ENCODE measurements around the gene TRAPPC11.

Gene TRAPPC11

GRCh38 chr4:183728223-183729068 lies 69.4 kb downstream of the TRAPPC11 start:
- Histone ChIP-seq H3K18ac (ENCODE audit: low read length) (no peak overlapping the region), H2AFZ (ENCODE audit: low read length) (peak overlapping the region; percentile 32), H3K14ac (ENCODE audit: low read length) (no peak overlapping the region), H4K91ac (ENCODE audit: low read depth, low read length, poor library complexity) (no peak overlapping the region), H3K9me3 (replicated peaks in 1 of 2; ENCODE audit: control insufficient read depth in 2 of 2, insufficient read depth in 1 of 2, low read depth in 1 of 2, low read length in 2 of 2) (no peaks in the 10 kb centered on the region), H2BK15ac (ENCODE audit: low read length) (no peak overlapping the region), H2BK12ac (ENCODE audit: low read length) (no peak overlapping the region), H3K4me2 (ENCODE audit: insufficient read depth, low read length, poor library complexity, severe bottlenecking) (no peak overlapping the region), H4K8ac (ENCODE audit: low read depth, low read length) (no peak overlapping the region), H3K79me1 (ENCODE audit: low read depth, low read length) (peaks cover 3% of the 10 kb centered on the region), H3K4me1 (ENCODE audit: control insufficient read depth in 2 of 2, insufficient read depth in 1 of 2, low read depth in 1 of 2, low read length in 2 of 2) (no peaks in the 10 kb centered on the region), H3K4ac (ENCODE audit: low read length) (no peak overlapping the region), H2BK5ac (ENCODE audit: low read length) (no peak overlapping the region), H3K36me3 (replicated peaks in 1 of 2; ENCODE audit: control insufficient read depth in 2 of 2, insufficient read depth in 2 of 2, low read length in 2 of 2) (no peaks in the 10 kb centered on the region), H2BK120ac (ENCODE audit: low read depth, low read length) (no peak overlapping the region), H3K27ac (replicated peaks; ENCODE audit: low read length) (no peak overlapping the region), H3K23ac (ENCODE audit: low read depth, low read length, poor library complexity) (no peak overlapping the region), H3K27me3 (ENCODE audit: control insufficient read depth in 3 of 3, insufficient read depth in 3 of 3, low read depth in 1 of 3, low read length in 3 of 3) (peaks cover 0 to 29% (median 2%) of the 10 kb centered on the region in 3 experiments), H2AK5ac (ENCODE audit: low read depth, low read length) (no peak overlapping the region), H3K4me3 (ENCODE audit: low read length in 2 of 2) (no peak overlapping the region), H3K9ac (ENCODE audit: low read depth, low read length, poor library complexity) (no peak overlapping the region)
- WGBS, 2 donors (ENCODE audit: extremely low coverage in 2 of 2, insufficient read length in 2 of 2, insufficient replicate concordance in 1 of 2): no CpG with 5 or more reads among the region's 22 CpGs
- no peak for DNase-seq (ENCODE audit: low spot score)

- H3K9me3 ChIP-seq (replicated peaks in 1 of 2; ENCODE audit: control insufficient read depth in 2 of 2, insufficient read depth in 1 of 2, low read depth in 1 of 2, low read length in 2 of 2): no peaks in the 10 kb centered on the region
- H3K14ac ChIP-seq (ENCODE audit: low read length): no peak overlapping the region
- no CpG with 5 or more reads among the region's 5 CpGs for whole genome bisulfite sequencing, 2 donors (ENCODE audit: extremely low coverage in 2 of 2, insufficient read length in 2 of 2, insufficient replicate concordance in 1 of 2)
- H2AK5ac ChIP-seq (ENCODE audit: low read depth, low read length): no peak overlapping the region
- no peak overlapping the region for H2BK12ac ChIP-seq (ENCODE audit: low read length)
- H3K23ac ChIP-seq (ENCODE audit: low read depth, low read length, poor library complexity): no peak overlapping the region
- peaks cover 0 to 24% (median 2%) of the 10 kb centered on the region in 3 experiments for H3K27me3 ChIP-seq (ENCODE audit: control insufficient read depth in 3 of 3, insufficient read depth in 3 of 3, low read depth in 1 of 3, low read length in 3 of 3)
- no peak overlapping the region for H2BK120ac ChIP-seq (ENCODE audit: low read depth, low read length)
- H3K18ac ChIP-seq (ENCODE audit: low read length): no peak overlapping the region
- no peak overlapping the region for H3K4ac ChIP-seq (ENCODE audit: low read length)
- H2BK15ac ChIP-seq (ENCODE audit: low read length): no peak overlapping the region
- no peak for DNase-seq (ENCODE audit: low spot score)
- H3K79me1 ChIP-seq (ENCODE audit: low read depth, low read length): peaks cover 3% of the 10 kb centered on the region
- no peak overlapping the region for H2AFZ ChIP-seq (ENCODE audit: low read length)
- H3K27ac ChIP-seq (replicated peaks; ENCODE audit: low read length): no peak overlapping the region
- no peak overlapping the region for H3K9ac ChIP-seq (ENCODE audit: low read depth, low read length, poor library complexity)
- no peak overlapping the region for H4K8ac ChIP-seq (ENCODE audit: low read depth, low read length)
- H3K4me3 ChIP-seq (ENCODE audit: low read length in 2 of 2): no peak overlapping the region
- H3K4me1 ChIP-seq (ENCODE audit: control insufficient read depth in 2 of 2, insufficient read depth in 1 of 2, low read depth in 1 of 2, low read length in 2 of 2): no peaks in the 10 kb centered on the region
- H3K4me2 ChIP-seq (ENCODE audit: insufficient read depth, low read length, poor library complexity, severe bottlenecking): no peak overlapping the region
- H3K36me3 ChIP-seq (replicated peaks in 1 of 2; ENCODE audit: control insufficient read depth in 2 of 2, insufficient read depth in 2 of 2, low read length in 2 of 2): no peaks in the 10 kb centered on the region
- no peak overlapping the region for H4K91ac ChIP-seq (ENCODE audit: low read depth, low read length, poor library complexity)
- H2BK5ac ChIP-seq (ENCODE audit: low read length): no peak overlapping the region
Observed at GRCh38 chr4:183729069-183729406, 69.9 kb downstream of the TRAPPC11 start.

DNA sequence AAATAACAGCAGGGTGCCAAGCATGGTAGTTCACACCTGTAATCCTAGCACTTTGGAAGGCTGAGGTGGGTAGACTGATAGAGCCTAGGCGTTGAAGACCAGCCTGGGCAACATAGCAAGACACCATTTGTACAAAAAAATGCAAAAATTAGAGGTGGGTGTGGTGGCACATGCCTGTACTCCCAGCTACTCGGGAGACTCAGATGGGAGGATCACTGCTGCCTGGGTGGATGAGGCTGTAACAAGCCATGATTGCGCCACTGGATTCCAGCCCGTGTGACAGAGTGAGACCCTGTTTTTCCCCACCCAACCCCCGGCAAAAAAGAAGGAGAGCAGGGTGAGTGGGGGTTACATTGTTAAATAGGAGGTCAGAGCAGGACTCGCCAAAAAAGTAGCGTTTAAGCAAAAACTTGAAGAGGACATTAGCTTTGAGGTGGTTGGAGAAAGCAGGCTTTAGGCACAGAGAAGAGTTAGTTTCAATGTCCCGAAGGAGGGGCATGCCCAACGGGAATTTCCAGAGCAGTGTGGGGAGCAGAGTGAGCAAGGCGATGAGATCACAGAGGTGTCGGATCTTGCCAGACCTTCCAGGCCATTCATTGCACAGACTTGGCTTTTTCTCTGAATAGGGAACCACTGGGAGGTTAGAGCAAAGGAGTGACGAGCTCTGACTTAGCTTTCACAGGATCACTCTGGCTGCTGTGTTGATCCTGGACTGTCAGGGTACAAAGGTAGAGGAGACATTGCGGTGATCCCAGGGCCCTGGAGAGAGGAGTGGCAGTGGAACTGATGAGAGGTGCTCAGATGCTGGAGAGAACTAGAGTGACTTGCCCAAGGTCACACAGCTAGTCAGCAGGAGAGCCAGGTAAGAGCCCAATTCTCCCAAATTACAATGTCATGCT lies 70.6 kb downstream of the TRAPPC11 start:
- Histone ChIP-seq H3K27ac (replicated peaks; ENCODE audit: low read length) (no peak overlapping the region), H2BK120ac (ENCODE audit: low read depth, low read length) (no peak overlapping the region), H3K4me2 (ENCODE audit: insufficient read depth, low read length, poor library complexity, severe bottlenecking) (no peak overlapping the region), H3K79me1 (ENCODE audit: low read depth, low read length) (peaks cover 3% of the 10 kb centered on the region), H2AFZ (ENCODE audit: low read length) (no peak overlapping the region), H2BK5ac (ENCODE audit: low read length) (no peak overlapping the region), H4K91ac (ENCODE audit: low read depth, low read length, poor library complexity) (no peak overlapping the region), H3K4me3 (ENCODE audit: low read length in 2 of 2) (no peak overlapping the region), H3K4ac (ENCODE audit: low read length) (no peak overlapping the region), H3K9me3 (replicated peaks in 1 of 2; ENCODE audit: control insufficient read depth in 2 of 2, insufficient read depth in 1 of 2, low read depth in 1 of 2, low read length in 2 of 2) (no peaks in the 10 kb centered on the region), H3K23ac (ENCODE audit: low read depth, low read length, poor library complexity) (no peak overlapping the region), H3K18ac (ENCODE audit: low read length) (no peak overlapping the region), H3K4me1 (ENCODE audit: control insufficient read depth in 2 of 2, insufficient read depth in 1 of 2, low read depth in 1 of 2, low read length in 2 of 2) (no peaks in the 10 kb centered on the region), H3K14ac (ENCODE audit: low read length) (no peak overlapping the region), H3K9ac (ENCODE audit: low read depth, low read length, poor library complexity) (no peak overlapping the region), H2BK15ac (ENCODE audit: low read length) (no peak overlapping the region), H2BK12ac (ENCODE audit: low read length) (no peak overlapping the region), H4K8ac (ENCODE audit: low read depth, low read length) (no peak overlapping the region), H3K36me3 (replicated peaks in 1 of 2; ENCODE audit: control insufficient read depth in 2 of 2, insufficient read depth in 2 of 2, low read length in 2 of 2) (no peaks in the 10 kb centered on the region), H2AK5ac (ENCODE audit: low read depth, low read length) (no peak overlapping the region), H3K27me3 (ENCODE audit: control insufficient read depth in 3 of 3, insufficient read depth in 3 of 3, low read depth in 1 of 3, low read length in 3 of 3) (peaks cover 0 to 20% (median 2%) of the 10 kb centered on the region in 3 experiments)
- no CpG with 5 or more reads among the region's 13 CpGs for WGBS, 2 donors (ENCODE audit: extremely low coverage in 2 of 2, insufficient read length in 2 of 2, insufficient replicate concordance in 1 of 2)
- DNase-seq (ENCODE audit: low spot score): no peak

GRCh38 chr4:183732296-183732695 lies 73.2 kb downstream of the TRAPPC11 start:
- no CpG with 5 or more reads among the region's 8 CpGs for WGBS, 2 donors (ENCODE audit: extremely low coverage in 2 of 2, insufficient read length in 2 of 2, insufficient replicate concordance in 1 of 2)
- no peak overlapping the region for H2BK15ac ChIP-seq (ENCODE audit: low read length)

More at GRCh38 chr4:183732296-183732695, 73.2 kb downstream of the TRAPPC11 start:
- Histone ChIP-seq H4K91ac (ENCODE audit: low read depth, low read length, poor library complexity) (no peak overlapping the region), H3K9me3 (replicated peaks in 1 of 2; ENCODE audit: control insufficient read depth in 2 of 2, insufficient read depth in 1 of 2, low read depth in 1 of 2, low read length in 2 of 2) (no peaks in the 10 kb centered on the region), H3K14ac (ENCODE audit: low read length) (no peak overlapping the region), H3K18ac (ENCODE audit: low read length) (no peak overlapping the region), H3K36me3 (replicated peaks in 1 of 2; ENCODE audit: control insufficient read depth in 2 of 2, insufficient read depth in 2 of 2, low read length in 2 of 2) (no peaks in the 10 kb centered on the region), H3K4ac (ENCODE audit: low read length) (no peak overlapping the region), H2BK120ac (ENCODE audit: low read depth, low read length) (no peak overlapping the region), H3K4me1 (ENCODE audit: control insufficient read depth in 2 of 2, insufficient read depth in 1 of 2, low read depth in 1 of 2, low read length in 2 of 2) (no peaks in the 10 kb centered on the region), H3K4me2 (ENCODE audit: insufficient read depth, low read length, poor library complexity, severe bottlenecking) (no peak overlapping the region), H2AK5ac (ENCODE audit: low read depth, low read length) (no peak overlapping the region), H2BK12ac (ENCODE audit: low read length) (no peak overlapping the region), H2AFZ (ENCODE audit: low read length) (no peak overlapping the region), H2BK5ac (ENCODE audit: low read length) (no peak overlapping the region), H3K4me3 (ENCODE audit: low read length in 2 of 2) (no peak overlapping the region), H4K8ac (ENCODE audit: low read depth, low read length) (no peak overlapping the region), H3K9ac (ENCODE audit: low read depth, low read length, poor library complexity) (no peak overlapping the region), H3K79me1 (ENCODE audit: low read depth, low read length) (no peaks in the 10 kb centered on the region), H3K27ac (replicated peaks; ENCODE audit: low read length) (no peak overlapping the region), H3K27me3 (ENCODE audit: control insufficient read depth in 3 of 3, insufficient read depth in 3 of 3, low read depth in 1 of 3, low read length in 3 of 3) (peaks cover 0 to 16% (median 0%) of the 10 kb centered on the region in 3 experiments), H3K23ac (ENCODE audit: low read depth, low read length, poor library complexity) (no peak overlapping the region)
- no peak for DNase-seq (ENCODE audit: low spot score)

Data from neuronal stem cell (in vitro differentiated cells).